Neuron (in vitro differentiated cells): ENCODE measurements around the gene MAGI1.

Experiments used
- H2AFZ ChIP-seq: one replicate; pipeline ENCODE4 v1.6.1; 2013; ENCODE audit warnings: low read depth, mild to moderate bottlenecking, inconsistent platforms, low read length, moderate library complexity
- H3K27me3 ChIP-seq: one replicate; pipeline ENCODE4 v1.6.1; 2013; ENCODE audit warnings: low read length; ENCODE audit not compliant: insufficient read depth
- H3K36me3 ChIP-seq: one replicate; pipeline ENCODE4 v1.6.1; 2013; ENCODE audit warnings: low read length; ENCODE audit not compliant: insufficient read depth
- H3K4me1 ChIP-seq: one replicate; pipeline ENCODE4 v1.6.1; 2013; ENCODE audit warnings: low read length; ENCODE audit not compliant: insufficient read depth
- H3K4me3 ChIP-seq: 2 replicates; pipeline ENCODE4 v1.5.1; 2013; ENCODE audit warnings: mild to moderate bottlenecking, low read length, moderate library complexity
- H3K9me3 ChIP-seq: one replicate; pipeline ENCODE4 v1.6.1; 2013; ENCODE audit warnings: low read length

MAGI1 gene

GRCh38 chr3:65995030-65995429 lies 43.7 kb downstream of the MAGI1 start:
- H3K9me3 ChIP-seq = no peaks in the 10 kb centered on the region
- H3K4me1 ChIP-seq = no peaks in the 10 kb centered on the region
- H2AFZ ChIP-seq = no peak overlapping the region
- no peaks in the 10 kb centered on the region for H3K36me3 ChIP-seq
- H3K27me3 ChIP-seq = no peaks in the 10 kb centered on the region
- H3K4me3 ChIP-seq = no peak overlapping the region

GRCh38 chr3:65993134-65993900 lies 45.4 kb downstream of the MAGI1 start:
- no peaks in the 10 kb centered on the region for H3K36me3 ChIP-seq
- no peaks in the 10 kb centered on the region for H3K4me1 ChIP-seq
- H3K4me3 ChIP-seq = no peak overlapping the region
- no peaks in the 10 kb centered on the region for H3K9me3 ChIP-seq
- H3K27me3 ChIP-seq = no peaks in the 10 kb centered on the region
- no peak overlapping the region for H2AFZ ChIP-seq

DNA sequence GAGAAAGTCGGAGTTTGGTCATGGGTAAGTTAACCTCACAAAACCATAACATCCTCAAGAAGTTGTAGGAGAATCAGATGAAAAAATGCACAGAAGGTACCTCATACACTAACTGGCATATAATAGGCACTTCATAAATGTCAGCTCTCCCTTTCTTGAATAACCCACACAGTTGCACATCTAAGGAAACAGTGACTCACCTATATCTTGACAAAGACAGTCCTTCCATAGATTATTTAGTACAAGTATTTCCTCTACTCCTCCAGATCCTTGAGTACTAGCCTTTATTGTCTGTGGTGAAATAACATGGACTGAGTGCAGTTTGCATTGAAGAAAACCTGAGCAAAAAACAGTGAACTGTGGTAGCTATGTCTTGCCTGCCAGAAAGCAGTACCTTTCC lies 46.6 kb downstream of the MAGI1 start:
- no peak overlapping the region for H2AFZ ChIP-seq
- H3K9me3 ChIP-seq = no peaks in the 10 kb centered on the region
- no peaks in the 10 kb centered on the region for H3K4me1 ChIP-seq
- H3K27me3 ChIP-seq = no peaks in the 10 kb centered on the region
- no peak overlapping the region for H3K4me3 ChIP-seq
- H3K36me3 ChIP-seq = no peaks in the 10 kb centered on the region

GRCh38 chr3:65988411-65989180 lies 50.1 kb downstream of the MAGI1 start:
- Histone ChIP-seq H3K27me3 (no peaks in the 10 kb centered on the region), H3K4me3 (no peak overlapping the region), H3K4me1 (no peaks in the 10 kb centered on the region), H3K9me3 (no peaks in the 10 kb centered on the region), H2AFZ (no peak overlapping the region), H3K36me3 (no peaks in the 10 kb centered on the region)

DNA sequence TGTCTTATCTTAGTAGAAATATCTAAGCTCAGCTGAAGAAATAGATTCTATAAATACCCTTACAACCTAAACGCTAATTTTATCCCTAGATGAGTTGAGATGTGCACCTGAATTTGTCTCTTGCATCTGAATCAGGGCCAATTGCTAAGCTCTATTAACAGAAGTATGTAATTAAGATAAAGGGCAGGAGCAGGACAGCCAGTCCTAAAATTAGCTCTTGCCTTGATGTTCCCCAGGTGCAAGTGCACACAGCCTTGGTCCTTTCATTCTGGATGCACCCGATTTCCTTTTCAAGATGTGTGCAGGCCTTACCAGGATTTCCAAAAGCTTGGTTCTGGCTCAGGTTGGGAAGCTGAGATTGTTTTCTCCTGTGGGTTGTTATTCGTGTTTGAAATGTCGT lies 52.4 kb downstream of the MAGI1 start:
- Histone ChIP-seq H3K4me1 (peaks cover 2% of the 10 kb centered on the region), H3K27me3 (no peaks in the 10 kb centered on the region), H3K9me3 (no peaks in the 10 kb centered on the region), H2AFZ (no peak overlapping the region), H3K4me3 (no peak overlapping the region), H3K36me3 (no peaks in the 10 kb centered on the region)

DNA sequence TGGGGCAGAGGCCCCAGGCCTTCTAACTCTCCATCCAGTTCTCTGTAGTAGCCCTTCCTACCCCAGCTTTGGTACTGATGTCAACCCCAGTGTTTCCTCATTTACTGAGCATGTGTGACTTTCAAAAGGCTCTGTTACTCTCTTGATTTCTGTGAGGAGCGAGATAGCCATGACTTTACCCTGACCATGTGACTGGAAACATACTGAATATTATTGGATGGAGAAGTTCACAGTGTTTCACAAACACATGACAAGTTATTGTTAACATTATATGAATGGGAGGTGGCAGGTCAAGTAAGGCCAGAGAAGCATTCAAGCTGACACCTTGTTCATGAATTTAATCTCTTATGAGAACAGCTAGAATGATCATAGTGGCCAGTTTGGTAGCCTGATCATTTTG lies 53.7 kb downstream of the MAGI1 start:
- Histone ChIP-seq H3K4me1 (peaks cover 2% of the 10 kb centered on the region), H3K36me3 (no peaks in the 10 kb centered on the region), H3K4me3 (no peak overlapping the region)

GRCh38 chr3:65983100-65983499 lies 55.6 kb downstream of the MAGI1 start:
- no peak overlapping the region for H3K4me3 ChIP-seq
- H3K36me3 ChIP-seq = no peaks in the 10 kb centered on the region
- no peak overlapping the region for H2AFZ ChIP-seq
- H3K4me1 ChIP-seq = peaks cover 2% of the 10 kb centered on the region
- no peaks in the 10 kb centered on the region for H3K27me3 ChIP-seq
- H3K9me3 ChIP-seq = no peaks in the 10 kb centered on the region

More for the DNA sequence above, 53.7 kb downstream of the MAGI1 start:
- no peak overlapping the region for H2AFZ ChIP-seq
- no peaks in the 10 kb centered on the region for H3K9me3 ChIP-seq
- no peaks in the 10 kb centered on the region for H3K27me3 ChIP-seq

GRCh38 chr3:65979731-65980130 lies 59.0 kb downstream of the MAGI1 start:
- Histone ChIP-seq H3K4me3 (no peak overlapping the region), H2AFZ (no peak overlapping the region), H3K9me3 (no peaks in the 10 kb centered on the region), H3K27me3 (no peaks in the 10 kb centered on the region), H3K36me3 (no peaks in the 10 kb centered on the region), H3K4me1 (peaks cover 2% of the 10 kb centered on the region)

DNA sequence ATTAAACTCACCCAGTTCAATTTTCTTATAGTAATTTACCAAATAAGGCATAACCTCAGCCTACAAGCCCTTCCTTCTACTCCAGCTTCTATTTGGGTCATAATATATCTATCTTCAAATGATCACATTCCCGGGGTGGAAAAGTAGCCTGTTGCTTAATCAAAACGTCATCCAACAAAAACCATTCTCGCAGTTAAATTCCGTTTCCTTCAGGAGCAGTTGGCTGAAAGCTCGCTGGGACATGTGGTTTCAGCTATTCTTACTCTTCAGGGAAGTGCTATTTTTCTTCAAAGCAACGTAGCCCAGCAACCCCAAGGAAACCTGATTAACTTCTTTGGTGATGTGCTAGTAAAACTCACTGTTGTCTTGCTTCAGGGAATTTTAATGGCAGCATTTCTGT lies 59.6 kb downstream of the MAGI1 start:
- Histone ChIP-seq H3K9me3 (no peaks in the 10 kb centered on the region), H3K4me3 (no peak overlapping the region), H2AFZ (no peak overlapping the region), H3K27me3 (no peaks in the 10 kb centered on the region), H3K36me3 (no peaks in the 10 kb centered on the region), H3K4me1 (peaks cover 2% of the 10 kb centered on the region)

GRCh38 chr3:65978116-65978515 lies 60.6 kb downstream of the MAGI1 start:
- no peak overlapping the region for H2AFZ ChIP-seq
- H3K4me1 ChIP-seq = peaks cover under 1% of the 10 kb centered on the region
- H3K36me3 ChIP-seq = no peaks in the 10 kb centered on the region
- H3K4me3 ChIP-seq = no peak overlapping the region
- no peaks in the 10 kb centered on the region for H3K27me3 ChIP-seq
- H3K9me3 ChIP-seq = no peaks in the 10 kb centered on the region

DNA sequence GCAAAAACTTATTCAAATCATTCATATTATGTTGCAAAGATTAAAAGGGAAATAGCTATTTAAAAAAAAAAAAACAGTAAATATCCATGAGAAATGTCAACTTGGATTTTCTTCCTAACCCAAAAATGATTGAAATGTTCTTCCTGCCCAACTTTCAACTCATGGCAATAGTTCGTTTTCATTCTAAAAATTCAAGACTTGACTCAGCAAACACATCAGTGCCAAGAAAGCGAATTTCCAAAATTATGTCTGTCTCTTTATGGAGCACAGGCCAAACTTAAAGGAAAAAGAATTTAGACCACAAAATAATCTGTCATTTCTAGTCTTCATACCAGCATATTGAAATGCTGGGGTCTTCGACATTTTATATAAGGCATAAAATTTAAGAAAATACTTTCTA lies 63.7 kb downstream of the MAGI1 start:
- Histone ChIP-seq H3K36me3 (no peaks in the 10 kb centered on the region), H3K27me3 (no peaks in the 10 kb centered on the region), H3K4me1 (no peaks in the 10 kb centered on the region), H2AFZ (no peak overlapping the region), H3K9me3 (no peaks in the 10 kb centered on the region), H3K4me3 (no peak overlapping the region)

- no peaks in the 10 kb centered on the region for H3K27me3 ChIP-seq
- H3K4me1 ChIP-seq = no peaks in the 10 kb centered on the region
- no peaks in the 10 kb centered on the region for H3K36me3 ChIP-seq
- no peak overlapping the region for H3K4me3 ChIP-seq
- no peaks in the 10 kb centered on the region for H3K9me3 ChIP-seq
- no peak overlapping the region for H2AFZ ChIP-seq
Observed at GRCh38 chr3:65974509-65974908, 64.2 kb downstream of the MAGI1 start.

GRCh38 chr3:65972765-65973164 lies 66.0 kb downstream of the MAGI1 start:
- H2AFZ ChIP-seq = no peak overlapping the region
- no peaks in the 10 kb centered on the region for H3K9me3 ChIP-seq
- no peaks in the 10 kb centered on the region for H3K4me1 ChIP-seq
- no peaks in the 10 kb centered on the region for H3K36me3 ChIP-seq
- no peak overlapping the region for H3K4me3 ChIP-seq
- H3K27me3 ChIP-seq = no peaks in the 10 kb centered on the region
